H1 (cell line): Measurements from ENCODE around the gene RARB. TPM values are rescaled to one million over a fixed set of nuclear protein-coding genes. Genes with fewer than 3 reads are reported as not detected.

Experiments used
- CTCF ChIA-PET: fragments of 300-600 bp; sonication (Branson Sonifier 250); formaldehyde crosslinking; loops from one replicate; lab custom pipeline; 2021; ENCODE audit not compliant: partially characterized antibody; lab: Charles Lee
- POLR2A ChIA-PET: fragments of 300-600 bp; sonication (Branson Sonifier 250); formaldehyde crosslinking; loops from one replicate; lab custom pipeline; 2021; ENCODE audit warnings: inconsistent platforms; ENCODE audit not compliant: partially characterized antibody; lab: Charles Lee
- DNase-seq, 2 experiments: peaks; one replicate each; pipeline versions ENCODE4 v3.0.0 to v3.0.0-alpha.2; 2010 to 2022; ENCODE audit warnings: low spot score in 2 of 2, low read depth in 1 of 2, mixed read lengths in 1 of 2
- FAIRE-seq: peaks from 2 replicates; lab custom pipeline; 2011; peaks lifted over from hg19 to GRCh38; lab: Jason Lieb, UNC
- H2AFZ ChIP-seq: 2 replicates; pipeline ENCODE4 v1.8.1; 2012; ENCODE audit warnings: low read length, inconsistent platforms
- H2AK5ac ChIP-seq: 2 replicates; pipeline ENCODE4 v1.6.1; 2013; ENCODE audit warnings: low read depth, low read length
- H2BK120ac ChIP-seq: replicated peaks from 2 replicates; pipeline ENCODE3; 2013; ENCODE audit warnings: low read depth, low read length, inconsistent platforms
- H2BK12ac ChIP-seq: 2 replicates; pipeline ENCODE4 v1.6.1; 2013; ENCODE audit warnings: low read depth, low read length
- H2BK15ac ChIP-seq: 2 replicates; pipeline ENCODE4 v1.6.1; 2013; ENCODE audit warnings: low read length
- H2BK20ac ChIP-seq: 2 replicates; pipeline ENCODE4 v1.6.1; 2013; ENCODE audit warnings: low read length
- H2BK5ac ChIP-seq: 2 replicates; pipeline ENCODE4 v1.6.1; 2013; ENCODE audit warnings: low read depth, low read length
- H3K14ac ChIP-seq: 2 replicates; pipeline ENCODE4 v1.6.1; 2013; ENCODE audit warnings: inconsistent platforms; ENCODE audit not compliant: insufficient read length
- H3K18ac ChIP-seq: 2 replicates; pipeline ENCODE4 v1.6.1; 2013; ENCODE audit warnings: low read length; ENCODE audit errors: extremely low read depth
- H3K23ac ChIP-seq: 2 replicates; pipeline ENCODE4 v1.6.1; 2013; ENCODE audit warnings: inconsistent platforms; ENCODE audit not compliant: insufficient read length
- H3K23me2 ChIP-seq: 2 replicates; pipeline ENCODE4 v1.6.1; 2013; ENCODE audit warnings: low read depth, low read length
- H3K27ac ChIP-seq: 2 replicates; pipeline ENCODE4 v1.6.1; 2011; ENCODE audit warnings: low read depth, low read length, inconsistent platforms
- H3K27me3 ChIP-seq, 4 experiments: replicated peaks in 1 of 4; 1 replicate in 1 of 4; 2 replicates in 3 of 4; pipeline versions ENCODE4 v1.6.1 to v1.8.1; 2011 to 2013; ENCODE audit warnings: low read length in 3 of 4, mild to moderate bottlenecking in 3 of 4, inconsistent platforms in 2 of 4, mixed read lengths in 2 of 4, moderate library complexity in 1 of 4; ENCODE audit not compliant: control insufficient read depth in 3 of 4, insufficient read depth in 3 of 4; ENCODE audit errors: extremely low read depth in 1 of 4
- H3K36me3 ChIP-seq, 4 experiments: 2 replicates each; pipeline versions ENCODE4 v1.6.1 to v1.8.1; 2011 to 2013; ENCODE audit warnings: mild to moderate bottlenecking in 4 of 4, low read length in 3 of 4, moderate library complexity in 2 of 4, control low read depth in 1 of 4, inconsistent platforms in 1 of 4; ENCODE audit not compliant: insufficient read depth in 4 of 4, control insufficient read depth in 2 of 4
- H3K4ac ChIP-seq: replicated peaks from 2 replicates; pipeline ENCODE3; 2013; ENCODE audit warnings: low read length, low read depth, mixed read lengths, inconsistent platforms; ENCODE audit not compliant: insufficient read length
- H3K4me1 ChIP-seq, 4 experiments: replicated peaks in 1 of 4; 1 replicate in 1 of 4; 2 replicates in 3 of 4; pipeline versions ENCODE4 v1.6.1 to v1.8.1; 2011 to 2013; ENCODE audit warnings: low read length in 3 of 4, inconsistent platforms in 2 of 4, mixed read lengths in 1 of 4; ENCODE audit not compliant: insufficient read depth in 4 of 4, control insufficient read depth in 3 of 4
- H3K4me2 ChIP-seq, 2 experiments: 2 replicates each; pipeline versions ENCODE4 v1.6.1 to v1.8.1; 2011 to 2013; ENCODE audit warnings: low read depth in 2 of 2, low read length in 2 of 2, control low read depth in 1 of 2, inconsistent platforms in 1 of 2, mild to moderate bottlenecking in 1 of 2; ENCODE audit not compliant: insufficient read depth in 1 of 2
- H3K4me3 ChIP-seq, 4 experiments: fragments of 200-600, 300-600 bp in 1 of 4; sonication (generic), shearing (Covaris generic), sonication (Bioruptor Twin) in 1 of 4; 2 replicates each; pipeline versions ENCODE4 v1.5.1 to v1.8.1; 2011 to 2016; ENCODE audit warnings: low read length in 4 of 4, low read depth in 3 of 4, control low read depth in 2 of 4, inconsistent platforms in 2 of 4, mild to moderate bottlenecking in 2 of 4, mixed read lengths in 1 of 4, moderate library complexity in 1 of 4; ENCODE audit not compliant: insufficient read depth in 2 of 4; ENCODE audit errors: extremely low read depth in 1 of 4
- H3K56ac ChIP-seq: replicated peaks from 2 replicates; pipeline ENCODE3; 2013; ENCODE audit warnings: low read depth, mild to moderate bottlenecking, mixed read lengths, low read length, inconsistent platforms; ENCODE audit not compliant: insufficient read length
- H3K79me1 ChIP-seq: 2 replicates; pipeline ENCODE4 v1.6.1; 2013; ENCODE audit warnings: low read depth, low read length, control low read depth
- H3K79me2 ChIP-seq, 2 experiments: 2 replicates each; pipeline versions ENCODE4 v1.6.1 to v1.8.1; 2012 to 2013; ENCODE audit warnings: low read length in 2 of 2, mild to moderate bottlenecking in 2 of 2, inconsistent platforms in 1 of 2; ENCODE audit not compliant: insufficient read depth in 2 of 2, control insufficient read depth in 1 of 2
- H3K9ac ChIP-seq, 4 experiments: replicated peaks in 1 of 4; 1 replicate in 1 of 4; 2 replicates in 3 of 4; pipeline versions ENCODE4 v1.6.1 to v1.8.1; 2011 to 2013; ENCODE audit warnings: low read depth in 3 of 4, low read length in 3 of 4, control low read depth in 2 of 4, mild to moderate bottlenecking in 2 of 4, moderate library complexity in 2 of 4, inconsistent platforms in 1 of 4; ENCODE audit errors: extremely low read depth in 1 of 4
- H3K9me3 ChIP-seq, 2 experiments: 2 replicates each; pipeline versions ENCODE4 v1.6.1 to v1.8.1; 2012 to 2013; ENCODE audit warnings: mild to moderate bottlenecking in 2 of 2, moderate library complexity in 2 of 2, control low read depth in 1 of 2, inconsistent platforms in 1 of 2, low read depth in 1 of 2, low read length in 1 of 2, mixed read lengths in 1 of 2; ENCODE audit not compliant: insufficient read depth in 2 of 2
- H4K20me1 ChIP-seq, 2 experiments: replicated peaks in 1 of 2; 2 replicates each; pipeline versions ENCODE3 to v1.8.1; 2011 to 2013; ENCODE audit warnings: inconsistent platforms in 2 of 2, low read length in 2 of 2, mild to moderate bottlenecking in 1 of 2; ENCODE audit not compliant: insufficient read depth in 2 of 2, control insufficient read depth in 1 of 2
- H4K5ac ChIP-seq: 2 replicates; pipeline ENCODE4 v1.6.1; 2013; ENCODE audit warnings: low read length, low read depth, mixed read lengths, inconsistent platforms; ENCODE audit not compliant: insufficient read length
- H4K8ac ChIP-seq: 2 replicates; pipeline ENCODE4 v1.8.0; 2013; ENCODE audit warnings: mild to moderate bottlenecking, moderate library complexity, low read length, inconsistent platforms; ENCODE audit not compliant: insufficient read depth; ENCODE audit errors: extremely low read depth
- H4K91ac ChIP-seq: replicated peaks from 2 replicates; pipeline ENCODE3; 2013; ENCODE audit warnings: low read length, mixed read lengths, inconsistent platforms; ENCODE audit not compliant: insufficient read length
- BACH1 ChIP-seq: IDR thresholded peaks from 2 replicates; pipeline ENCODE4 v1.6.1; 2012; ENCODE audit warnings: low read length, improper control_type of control experiment
- RXRA ChIP-seq: IDR thresholded peaks from 2 replicates; pipeline ENCODE4 v1.6.1; 2011; ENCODE audit warnings: low read depth, mild to moderate bottlenecking, low read length, moderate library complexity; ENCODE audit not compliant: insufficient read depth
- SIN3A ChIP-seq, 2 experiments: IDR thresholded peaks in 1 of 2; conservative IDR thresholded peaks in 1 of 2; 2 replicates each; pipeline ENCODE4 v1.6.1; 2011 to 2012; ENCODE audit warnings: low read length in 2 of 2, improper control_type of control experiment in 1 of 2, low read depth in 1 of 2, mild to moderate bottlenecking in 1 of 2
- WGBS, 2 experiments: shearing (Covaris generic) in 1 of 2; methylation state at CpG; one replicate each; pipeline versions ENCODE4 v1.1.6 to v1.1.7; 2013 to 2015; ENCODE audit warnings: low lambda C conversion rate in 2 of 2, mixed read lengths in 2 of 2, inconsistent platforms in 1 of 2, low coverage in 1 of 2, missing lambda C conversion rate in 1 of 2; ENCODE audit not compliant: insufficient replicate concordance in 2 of 2, insufficient coverage in 1 of 2, insufficient read length in 1 of 2; ENCODE audit errors: extremely low coverage in 1 of 2, missing lambda C conversion rate in 1 of 2; 5-methylcytosine and 5-hydroxymethylcytosine counted together
- polyA plus RNA-seq, 7 experiments: library from polyadenylated mRNA; depleted of rRNA in 3 of 7; stranded (reverse) in 5 of 7; unstranded in 2 of 7; fragments of >200 nt in 5 of 7; fragments of 200-250 nt in 2 of 7; gene quantifications; 1 replicate in 5 of 7; 2 replicates in 1 of 7; 4 replicates in 1 of 7; pipeline versions ENCODE4 v1.2.1 to v1.2.3, GENCODE V29; 2011 to 2013; ENCODE audit warnings: missing spikeins in 2 of 7, mixed read lengths in 2 of 7
- total RNA-seq: library from RNA; stranded (reverse); fragmentation: NEBNext Ultra II Directional; extraction: Animal tissue kit (Norgen Biotek cat#: 25700); gene quantifications from 2 replicates; pipeline ENCODE4 v1.2.1, GENCODE V29; 2021
- TF ChIP-seq, protein P1 (sequence below): IDR thresholded peaks from 2 replicates; pipeline ENCODE4 v1.6.1; 2012; ENCODE audit warnings: inconsistent platforms

RARB gene
- total and polyA plus RNA-seq, 2 of the 8 experiments (the other 6 are each of a cell fraction or from before 2014, with no cell fraction given), result 0.15 to 0.22 TPM

DNA sequence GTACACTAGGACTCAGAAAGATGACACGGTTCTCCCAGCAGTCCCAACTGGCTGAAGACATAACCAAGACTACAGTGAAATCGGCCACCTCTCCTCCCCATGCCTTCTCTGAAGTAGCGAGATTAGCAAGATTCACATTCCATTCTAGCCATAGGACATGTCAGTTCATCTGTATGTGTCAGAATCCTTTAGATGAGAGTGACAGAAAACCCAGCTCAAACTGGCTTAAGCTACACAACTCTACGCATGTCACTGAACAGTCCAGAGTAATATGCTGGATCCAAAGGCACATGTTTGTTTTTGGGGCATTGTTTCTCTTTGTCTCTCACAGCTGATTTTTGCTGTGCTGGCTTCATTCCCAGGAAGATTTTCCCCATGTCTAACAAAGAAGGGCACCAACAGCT, 75.8 kb downstream of the RARB start:
- FAIRE-seq (no peak), DNase-seq (no peak)
- Histone ChIP-seq H2AFZ (0 out of 2 replicates have a peak overlapping the region, but pooled peaks have one; percentile 45), H2AK5ac (no peak overlapping the region), H2BK12ac (no peak overlapping the region), H3K27ac (no peak overlapping the region), H2BK15ac (no peak overlapping the region), H4K20me1 (no peaks in the 10 kb centered on the region), H3K9me3 (no peaks in the 10 kb centered on the region), H3K4ac (no peak overlapping the region), H3K4me1 (no peaks in the 10 kb centered on the region; a peak in 1 of 7 replicates), H3K23me2 (no peaks in the 10 kb centered on the region), H3K18ac (no peak overlapping the region), H2BK5ac (no peak overlapping the region), H3K4me3 (no peak overlapping the region), H2BK20ac (no peak overlapping the region), H3K27me3 (no peaks in the 10 kb centered on the region), H3K36me3 (no peaks in the 10 kb centered on the region), H3K4me2 (no peak overlapping the region), H3K14ac (no peak overlapping the region), H3K23ac (no peak overlapping the region), H3K79me2 (no peaks in the 10 kb centered on the region), H3K79me1 (no peaks in the 10 kb centered on the region), H3K9ac (no peak overlapping the region), H4K8ac (no peak overlapping the region), H3K56ac (no peak overlapping the region), H4K91ac (no peak overlapping the region), H4K5ac (no peak overlapping the region), H2BK120ac (no peak overlapping the region)
- TF ChIP-seq, protein P1, sequence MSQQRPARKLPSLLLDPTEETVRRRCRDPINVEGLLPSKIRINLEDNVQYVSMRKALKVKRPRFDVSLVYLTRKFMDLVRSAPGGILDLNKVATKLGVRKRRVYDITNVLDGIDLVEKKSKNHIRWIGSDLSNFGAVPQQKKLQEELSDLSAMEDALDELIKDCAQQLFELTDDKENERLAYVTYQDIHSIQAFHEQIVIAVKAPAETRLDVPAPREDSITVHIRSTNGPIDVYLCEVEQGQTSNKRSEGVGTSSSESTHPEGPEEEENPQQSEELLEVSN, result no peak
- TF ChIP-seq BACH1 (no peak), RXRA (no peak), SIN3A (conservative IDR thresholded peaks at IDR 0.05 in 1 of 2, IDR thresholded peaks at IDR 0.05 in 1 of 2; ENCODE audit: low read depth in 1 of 2, low read length in 2 of 2) (no peak)
- ChIA-PET POLR2A (no interaction called here), CTCF (interaction anchor here (0.6 to 2.4 kb wide), 5 partner anchors 16 to 65 kb away, joined by 3 to 7 read pairs (median 4); no protein-coding TSS in a partner anchor)
- WGBS, 2 experiments, result 96% methylated on average over 4 of the region's 4 CpGs; no CpG with 5 or more reads in 1 of the 2 experiments
